Measurements from ENCODE around the gene PKLR.

- TF ChIP-seq POLR2A (IDR thresholded peaks at IDR 0.05) (no peak), CTCF (IDR thresholded peaks at IDR 0.05 in 8 of 11, conservative IDR thresholded peaks at IDR 0.05 in 3 of 11) (no peak), POLR2AphosphoS5 (IDR thresholded peaks at IDR 0.05) (no peak)
Observed at GRCh38 chr1:155251566-155251965, 49.7 kb downstream of the PKLR start.

Measured in spleen (tissue), 7 donors.